Femur (tissue), 1 donor: ENCODE results near the gene ARID1B.
A peak's percentile ranks its signal among the peaks of the same experiment; 100 is the strongest.

Experiments used
- DNase-seq: peaks from one replicate; pipeline ENCODE4 v3.0.0-alpha.2; 2017

Gene ARID1B

GRCh38 chr6:157172231-157172701 is 395.1 kb downstream of the ARID1B start:
- DNase-seq = no peak

- no peak for DNase-seq
These were observed 395.8 kb downstream of the ARID1B start for GRCh38 chr6:157172830-157173536.

- DNase-seq = no peak
These were observed 396.6 kb downstream of the ARID1B start for GRCh38 chr6:157173776-157174175.

GRCh38 chr6:157174731-157175130 is 397.6 kb downstream of the ARID1B start:
- no peak for DNase-seq

DNA sequence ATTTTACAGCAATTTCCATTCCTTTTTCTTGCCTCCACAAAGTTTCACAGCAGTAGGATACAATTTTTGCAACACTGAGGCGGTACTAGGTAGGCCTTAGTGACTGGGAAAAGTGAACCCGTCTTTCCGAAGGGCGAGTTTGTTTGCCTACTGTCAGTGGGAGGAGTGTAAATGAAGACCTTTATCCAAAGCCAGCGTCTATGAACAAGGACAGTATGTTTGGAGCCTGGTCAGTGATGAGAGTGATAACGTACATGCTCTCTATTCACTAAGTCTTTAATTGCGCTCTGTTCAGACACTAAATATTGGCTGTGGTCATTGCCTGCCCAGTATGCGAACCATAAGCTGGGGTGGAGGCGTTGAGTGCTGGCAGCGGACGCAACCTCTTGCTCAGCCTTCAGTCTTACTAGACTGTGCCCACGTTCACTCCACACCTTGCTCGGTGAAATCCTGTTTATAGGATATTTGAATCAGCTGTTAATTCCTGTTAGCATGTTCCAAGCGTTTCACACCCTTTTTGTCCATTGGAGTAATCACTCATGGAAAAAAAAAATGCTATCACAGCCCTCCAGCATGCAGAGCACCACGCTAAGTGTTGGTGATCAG is 400.7 kb downstream of the ARID1B start:
- DNase-seq = no peak

DNA sequence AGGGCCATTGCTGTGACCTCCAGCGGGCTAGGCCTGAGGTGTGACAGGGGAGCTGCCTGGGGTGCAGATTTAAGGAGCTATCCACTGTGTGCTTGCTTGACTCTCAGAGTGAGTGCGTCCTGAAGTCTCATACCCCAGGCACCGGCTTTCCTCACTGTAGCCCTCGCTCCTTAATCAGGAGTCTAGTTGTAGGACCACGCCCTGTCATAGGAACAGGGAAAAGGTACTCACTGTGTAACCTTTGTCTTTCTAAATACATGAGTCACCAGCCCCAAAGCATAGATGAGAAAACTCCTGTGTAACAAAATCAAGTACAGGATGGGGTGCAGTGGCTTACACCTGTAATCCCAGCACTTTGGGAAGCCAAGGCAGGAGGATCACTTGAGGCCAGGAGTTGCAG is 404.5 kb downstream of the ARID1B start:
- no peak for DNase-seq

- no peak for DNase-seq
These were observed 405.5 kb downstream of the ARID1B start for GRCh38 chr6:157182503-157183264.

- peak; percentile 68 for DNase-seq
These were observed 407.2 kb downstream of the ARID1B start for GRCh38 chr6:157184202-157185015.

DNA sequence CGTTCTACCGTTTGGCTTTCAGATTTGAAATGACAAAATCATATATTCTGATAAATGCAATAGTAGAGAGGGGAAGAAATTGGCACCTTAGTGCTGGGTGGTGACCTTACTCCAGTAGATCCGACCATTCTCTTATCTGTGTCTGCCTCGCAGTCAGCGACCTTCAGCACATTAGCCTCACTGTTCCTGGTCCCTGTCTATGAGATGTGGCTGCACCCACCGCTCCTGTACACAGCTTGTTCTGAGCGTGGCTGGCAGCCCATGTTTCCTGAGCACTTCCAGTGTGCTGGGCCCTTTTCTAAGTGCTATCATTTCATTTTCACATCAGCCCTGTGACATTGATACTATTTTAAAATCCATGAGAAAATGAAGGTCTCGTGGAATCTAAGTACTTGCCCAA is 408.0 kb downstream of the ARID1B start:
- no peak for DNase-seq

- no peak for DNase-seq
These were observed 408.8 kb downstream of the ARID1B start for GRCh38 chr6:157185986-157186385.

DNA sequence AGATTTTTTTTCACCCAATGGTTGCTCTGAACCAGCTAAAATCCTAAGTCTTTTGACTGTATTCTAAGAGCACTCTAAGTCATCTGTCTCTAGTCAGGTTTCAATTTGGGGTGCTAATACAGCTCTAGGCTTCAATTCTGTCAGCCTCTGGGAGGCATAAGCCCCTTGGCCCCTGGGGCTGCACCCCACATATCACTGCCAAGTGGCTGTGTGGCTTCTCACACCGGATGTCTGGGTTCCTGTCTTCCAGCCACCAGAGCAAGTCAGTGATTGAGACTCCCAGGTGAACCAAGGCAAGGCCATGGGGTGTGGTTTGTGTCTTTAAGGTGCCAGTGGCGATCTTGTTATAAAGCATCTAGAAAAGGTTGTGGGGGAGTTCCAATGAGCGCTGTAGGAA is 409.6 kb downstream of the ARID1B start:
- DNase-seq = no peak

DNA sequence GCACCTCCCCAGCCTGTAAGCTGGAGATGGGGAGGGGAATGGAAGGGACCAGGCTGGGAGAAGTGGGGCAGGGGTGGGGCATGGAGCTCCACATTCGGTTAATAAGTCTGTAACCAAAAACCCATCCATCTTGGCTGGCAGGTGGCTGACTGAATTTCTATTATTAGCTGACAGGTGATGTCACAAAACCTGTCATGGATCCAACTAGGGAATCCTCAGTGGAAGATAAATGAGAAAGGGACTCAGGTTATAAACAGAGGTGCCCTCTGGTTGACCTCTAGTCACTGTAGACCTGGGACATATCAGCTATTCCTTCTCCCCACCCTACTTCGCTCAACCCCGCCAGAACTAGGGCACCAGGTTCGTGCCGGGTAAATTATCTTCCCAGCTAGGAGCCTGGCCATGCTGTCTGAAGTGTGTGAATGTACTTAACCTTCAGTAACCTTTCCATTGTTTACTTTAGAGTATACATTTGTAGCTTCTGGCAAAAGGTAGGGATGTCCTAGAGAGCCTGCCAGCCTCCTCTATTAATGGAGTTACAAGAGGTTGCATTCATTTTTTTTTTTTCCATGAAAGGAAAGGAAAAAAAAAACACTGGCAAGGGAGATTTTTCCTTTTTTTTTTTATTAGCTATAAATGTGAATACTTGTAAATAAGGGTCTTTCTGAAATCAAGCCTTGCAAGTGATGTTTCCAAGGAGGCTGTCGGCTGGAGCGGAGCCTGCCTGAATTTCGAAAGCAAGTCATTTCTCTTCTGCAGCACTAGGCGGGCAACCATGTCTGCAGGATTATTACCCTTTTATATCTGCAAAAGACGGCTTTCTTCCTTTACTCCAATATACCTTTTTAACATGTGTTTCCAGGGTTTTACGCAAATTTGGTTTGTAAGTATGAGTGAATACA is 410.3 kb downstream of the ARID1B start:
- DNase-seq = peak; percentile 51

DNA sequence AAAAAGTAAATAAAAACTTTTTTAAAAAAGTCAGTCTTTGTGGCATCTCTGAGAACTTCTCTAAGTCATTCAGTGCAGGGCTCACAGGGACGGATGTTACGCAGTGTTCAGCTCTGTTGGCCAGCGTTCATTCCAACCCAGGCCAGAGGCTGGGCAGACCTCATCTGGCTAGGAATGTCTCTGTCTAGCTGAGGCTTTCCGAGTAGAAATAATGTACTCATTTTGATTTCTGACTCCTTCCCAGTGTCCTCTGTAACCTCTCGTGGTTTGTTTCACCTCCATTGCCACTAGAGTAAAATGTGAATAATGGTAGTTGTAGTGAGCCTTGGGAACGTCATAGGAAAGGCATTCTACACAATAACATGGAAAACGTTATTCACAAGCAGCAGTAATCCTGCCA is 411.0 kb downstream of the ARID1B start:
- DNase-seq = no peak

GRCh38 chr6:157193443-157193996 is 416.3 kb downstream of the ARID1B start:
- DNase-seq = no peak

- DNase-seq = no peak
These were observed 416.9 kb downstream of the ARID1B start for GRCh38 chr6:157194110-157194509.

DNA sequence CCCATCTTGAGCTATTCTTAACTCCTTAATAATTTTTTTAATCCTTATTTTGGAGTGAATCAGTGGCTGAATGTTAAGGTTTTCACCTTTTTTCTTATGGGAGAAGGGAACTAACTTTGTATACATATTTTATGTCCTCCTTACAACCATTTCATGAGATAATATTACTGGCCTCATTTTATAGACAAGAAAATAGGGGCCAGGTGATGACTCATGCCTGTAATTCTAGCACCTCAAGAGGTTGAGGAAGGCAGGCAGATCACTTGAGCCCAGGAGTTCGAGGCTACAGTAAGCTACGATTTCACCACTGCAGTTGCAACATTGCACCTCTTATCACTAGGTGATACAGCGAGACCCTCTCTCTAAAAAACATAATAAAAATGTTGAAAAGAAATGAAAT is 417.5 kb downstream of the ARID1B start:
- no peak for DNase-seq

- no peak for DNase-seq
These were observed 419.2 kb downstream of the ARID1B start for GRCh38 chr6:157196391-157196790.

DNA sequence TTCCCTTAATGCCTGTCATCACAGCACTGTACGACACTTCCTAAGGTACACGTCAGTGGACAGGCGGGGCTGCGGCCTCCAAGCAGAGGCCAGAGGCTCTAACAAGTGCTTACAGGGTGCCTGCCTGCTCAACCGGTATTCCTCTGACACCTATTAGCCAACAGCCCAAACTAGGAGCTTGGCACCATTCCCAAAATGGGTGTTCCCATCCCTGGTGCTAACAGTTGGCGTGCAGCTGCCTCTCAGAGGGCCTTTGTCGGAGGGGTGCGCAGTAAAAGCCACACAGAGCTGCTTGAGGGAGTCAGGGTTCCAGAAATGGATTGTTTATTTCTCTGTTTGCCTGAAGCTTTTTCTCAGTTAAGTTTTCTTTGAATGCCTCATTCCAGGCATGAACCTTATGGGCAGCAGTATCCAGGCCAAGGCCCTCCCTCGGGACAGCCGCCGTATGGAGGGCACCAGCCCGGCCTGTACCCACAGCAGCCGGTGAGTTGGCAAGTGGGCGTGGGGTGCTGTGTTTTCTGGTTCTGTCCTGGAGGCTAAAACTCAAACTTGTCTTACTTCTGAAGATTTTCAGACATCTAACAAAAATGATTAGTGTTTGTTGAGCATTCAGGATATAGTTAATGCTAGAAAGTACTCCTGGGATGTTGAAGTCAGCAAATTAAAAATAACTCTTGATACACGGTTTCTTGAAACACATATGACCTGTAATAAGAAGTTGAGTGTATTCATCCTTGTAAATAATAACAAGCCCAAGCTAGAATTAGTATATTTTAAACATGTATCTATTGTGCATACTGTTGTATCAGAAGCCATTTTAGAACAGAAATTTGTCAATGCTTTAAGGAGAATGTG is 421.5 kb downstream of the ARID1B start:
- peak; percentile 62 for DNase-seq

DNA sequence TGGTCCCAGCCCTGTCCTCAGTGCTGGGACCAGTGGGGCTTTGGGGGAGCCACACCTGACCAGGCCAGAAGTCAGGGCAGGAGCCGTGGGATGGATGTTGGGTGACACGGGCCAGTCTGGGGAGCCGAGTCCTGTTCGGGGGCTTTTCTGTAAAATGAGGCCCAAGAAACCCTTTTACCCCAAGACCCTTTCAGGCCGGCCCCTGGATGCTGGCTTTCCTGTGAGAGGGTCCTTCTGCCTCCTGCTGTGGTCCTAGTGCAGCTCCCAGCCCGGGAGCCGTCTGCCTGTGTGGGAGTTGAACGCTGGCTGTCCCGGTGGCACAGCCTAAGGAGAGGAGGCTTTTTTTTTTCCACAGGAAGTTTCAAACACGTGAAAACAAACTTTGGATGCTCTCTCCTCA is 422.9 kb downstream of the ARID1B start:
- DNase-seq = no peak

GRCh38 chr6:157200611-157201010 is 423.4 kb downstream of the ARID1B start:
- no peak for DNase-seq

- no peak for DNase-seq
These were observed 423.9 kb downstream of the ARID1B start for GRCh38 chr6:157201083-157201482.
